ENCODE results near the gene E2F4.

Gene E2F4

GRCh38 chr16:67157106-67157748, 34.7 kb upstream of the E2F4 start:
- Histone ChIP-seq H3K27me3 (ENCODE audit: insufficient read depth, low read length, poor library complexity, severe bottlenecking) (no peaks in the 10 kb centered on the region), H3K36me3 (ENCODE audit: insufficient read depth, low read length) (no peaks in the 10 kb centered on the region), H3F3A (ENCODE audit: low read depth) (no peaks in the 10 kb centered on the region), H3K4me3 (ENCODE audit: low read length, poor library complexity, severe bottlenecking) (no peak overlapping the region), H3K9ac (ENCODE audit: low read depth, low read length, poor library complexity, severe bottlenecking) (no peak overlapping the region), H3K9me2 (replicated peaks; ENCODE audit: low read depth, low read length) (no peaks in the 10 kb centered on the region), H4K20me1 (ENCODE audit: insufficient read depth, low read length, poor library complexity, severe bottlenecking) (peaks cover 6% of the 10 kb centered on the region), H3K4me2 (ENCODE audit: low read depth, low read length, poor library complexity, severe bottlenecking) (no peak overlapping the region), H3K9me3 (ENCODE audit: insufficient read depth, low read depth, low read length) (no peaks in the 10 kb centered on the region), H3K4me1 (ENCODE audit: insufficient read depth, low read length, poor library complexity, severe bottlenecking) (peaks cover 14% of the 10 kb centered on the region), H3K79me2 (ENCODE audit: insufficient read depth, low read length) (peaks cover 5% of the 10 kb centered on the region; the same call in 1 of the 2 replicates), H2AFZ (ENCODE audit: low read length) (no peak overlapping the region)
- TF ChIP-seq CTCF (conservative IDR thresholded peaks at IDR 0.05; ENCODE audit: low read length) (no peak), EZH2phosphoT487 (IDR thresholded peaks at IDR 0.05; ENCODE audit: borderline replicate concordance) (no peak)

DNA sequence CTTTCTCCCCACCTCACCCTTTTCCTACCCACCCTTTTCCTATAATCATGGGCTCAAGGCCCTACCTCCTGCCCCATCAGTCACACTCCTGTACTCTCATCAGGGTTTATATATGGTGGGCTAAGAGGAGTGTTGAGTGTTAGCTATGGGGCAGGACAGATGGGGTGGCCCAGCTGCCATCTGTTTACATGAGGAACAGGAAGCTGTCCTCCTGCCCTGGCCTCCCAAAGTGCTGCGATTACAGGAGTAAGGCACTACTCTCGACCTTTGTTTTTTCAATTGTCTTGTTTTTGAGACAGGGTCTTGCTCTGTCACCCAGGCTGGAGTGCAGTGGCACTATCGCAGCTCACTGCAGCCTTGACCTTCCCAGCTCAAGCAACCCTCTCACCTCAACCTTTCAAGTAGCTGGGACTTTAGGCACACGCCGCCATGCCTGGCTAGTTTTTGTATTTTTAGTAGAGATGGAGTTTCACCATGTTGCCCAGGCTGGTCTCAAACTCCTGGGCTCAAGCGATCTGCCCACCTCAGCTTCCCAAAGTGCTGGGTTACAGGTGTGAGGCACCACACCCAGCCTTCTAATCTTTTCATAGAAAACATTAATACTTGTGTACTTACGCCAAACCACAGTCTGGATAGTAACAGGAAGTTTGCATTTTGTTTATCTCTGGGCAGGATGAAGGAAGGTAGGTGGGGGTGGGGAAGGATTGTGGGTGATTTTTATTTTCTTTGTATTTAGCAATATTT, 33.9 kb upstream of the E2F4 start:
- H4K20me1 ChIP-seq (ENCODE audit: insufficient read depth, low read length, poor library complexity, severe bottlenecking): peaks cover 6% of the 10 kb centered on the region

More for the DNA sequence above, 33.9 kb upstream of the E2F4 start:
- Histone ChIP-seq H2AFZ (ENCODE audit: low read length) (no peak overlapping the region), H3K36me3 (ENCODE audit: insufficient read depth, low read length) (no peaks in the 10 kb centered on the region), H3K4me2 (ENCODE audit: low read depth, low read length, poor library complexity, severe bottlenecking) (peak overlapping the region; percentile 84), H3K9ac (ENCODE audit: low read depth, low read length, poor library complexity, severe bottlenecking) (peak overlapping the region; percentile 83), H3K27me3 (ENCODE audit: insufficient read depth, low read length, poor library complexity, severe bottlenecking) (no peaks in the 10 kb centered on the region), H3K4me3 (ENCODE audit: low read length, poor library complexity, severe bottlenecking) (peak overlapping the region; percentile 89), H3F3A (ENCODE audit: low read depth) (no peaks in the 10 kb centered on the region), H3K9me3 (ENCODE audit: insufficient read depth, low read depth, low read length) (no peaks in the 10 kb centered on the region), H3K79me2 (ENCODE audit: insufficient read depth, low read length) (peaks cover 5% of the 10 kb centered on the region; the same call in 1 of the 2 replicates), H3K9me2 (replicated peaks; ENCODE audit: low read depth, low read length) (no peaks in the 10 kb centered on the region), H3K4me1 (ENCODE audit: insufficient read depth, low read length, poor library complexity, severe bottlenecking) (peaks cover 14% of the 10 kb centered on the region)
- TF ChIP-seq CTCF (conservative IDR thresholded peaks at IDR 0.05; ENCODE audit: low read length) (no peak), EZH2phosphoT487 (IDR thresholded peaks at IDR 0.05; ENCODE audit: borderline replicate concordance) (no peak)
